Measurements from ENCODE around the gene CORO1C. TPM values are rescaled to one million over a fixed set of nuclear protein-coding genes. Genes with fewer than 3 reads are reported as not detected.

Gene CORO1C
- total and polyA plus RNA-seq, 10 donors: 12.0 to 119 (median 74.8) TPM

GRCh38 chr12:108643941-108644810, 87.1 kb downstream of the CORO1C start:
- no peak overlapping the region for H3K4me3 ChIP-seq
- DNase-seq: peak; percentile 69
- H3K27me3 ChIP-seq (replicated peaks in 1 of 7): no peaks in the 10 kb centered on the region
- H3K27ac ChIP-seq: peak overlapping the region; percentile 3 to 96 (median 73)
- intact Hi-C loops (cut with DNase I; ENCODE audit: low total_unique reads): no loop called here
- peaks cover 0 to 39% (median 9%) of the 10 kb centered on the region in 6 donors for H3K36me3 ChIP-seq
- TF ChIP-seq, protein P1, sequence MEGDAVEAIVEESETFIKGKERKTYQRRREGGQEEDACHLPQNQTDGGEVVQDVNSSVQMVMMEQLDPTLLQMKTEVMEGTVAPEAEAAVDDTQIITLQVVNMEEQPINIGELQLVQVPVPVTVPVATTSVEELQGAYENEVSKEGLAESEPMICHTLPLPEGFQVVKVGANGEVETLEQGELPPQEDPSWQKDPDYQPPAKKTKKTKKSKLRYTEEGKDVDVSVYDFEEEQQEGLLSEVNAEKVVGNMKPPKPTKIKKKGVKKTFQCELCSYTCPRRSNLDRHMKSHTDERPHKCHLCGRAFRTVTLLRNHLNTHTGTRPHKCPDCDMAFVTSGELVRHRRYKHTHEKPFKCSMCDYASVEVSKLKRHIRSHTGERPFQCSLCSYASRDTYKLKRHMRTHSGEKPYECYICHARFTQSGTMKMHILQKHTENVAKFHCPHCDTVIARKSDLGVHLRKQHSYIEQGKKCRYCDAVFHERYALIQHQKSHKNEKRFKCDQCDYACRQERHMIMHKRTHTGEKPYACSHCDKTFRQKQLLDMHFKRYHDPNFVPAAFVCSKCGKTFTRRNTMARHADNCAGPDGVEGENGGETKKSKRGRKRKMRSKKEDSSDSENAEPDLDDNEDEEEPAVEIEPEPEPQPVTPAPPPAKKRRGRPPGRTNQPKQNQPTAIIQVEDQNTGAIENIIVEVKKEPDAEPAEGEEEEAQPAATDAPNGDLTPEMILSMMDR (IDR thresholded peaks at IDR 0.05 in 8 of 11, conservative IDR thresholded peaks at IDR 0.05 in 3 of 11): no peak
- TF ChIP-seq POLR2AphosphoS5 (IDR thresholded peaks at IDR 0.05): peak in 2 of 3 donors; percentile 61 to 67
- peaks cover 19 to 98% (median 79%) of the 10 kb centered on the region in 6 donors for H3K4me1 ChIP-seq
- H3K9me3 ChIP-seq: no peaks in the 10 kb centered on the region
- 52 to 72% (median 62%) methylated on average over 18 of the region's 18 CpGs for WGBS, 5 donors

DNA sequence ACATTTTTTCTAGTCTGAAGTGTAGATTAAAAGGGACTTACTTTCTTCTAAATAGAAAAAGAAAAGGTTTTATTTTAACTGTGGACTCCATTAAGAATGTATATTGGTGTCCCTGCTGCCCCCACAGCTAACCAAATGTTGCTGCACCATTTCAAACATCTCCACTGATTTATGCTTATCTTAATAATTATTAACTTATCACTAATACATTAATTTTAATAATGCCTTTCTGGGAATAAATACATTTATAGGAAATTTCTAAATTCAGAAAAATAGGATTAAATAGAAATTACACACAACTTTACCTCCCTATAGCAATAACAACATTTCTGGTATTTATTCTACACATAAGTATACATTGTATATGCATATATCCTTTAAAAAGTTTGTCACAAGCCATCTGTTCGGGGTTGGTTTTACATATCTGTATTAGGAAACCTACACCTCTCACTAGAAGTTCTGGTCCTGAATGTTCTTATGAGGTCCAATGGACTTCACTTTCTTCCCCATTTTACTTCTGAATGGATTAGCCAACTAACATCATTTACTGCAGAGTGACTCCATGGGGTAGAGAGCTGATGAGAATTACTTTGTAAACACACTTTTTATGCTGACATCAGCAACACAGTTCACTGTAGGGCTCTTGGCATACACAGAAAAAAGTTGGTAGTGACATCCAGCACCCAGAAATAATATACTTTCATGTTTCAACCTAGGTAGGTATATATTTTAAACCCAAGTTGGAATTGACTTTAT, 88.2 kb downstream of the CORO1C start:
- intact Hi-C loops (cut with DNase I; ENCODE audit: low total_unique reads): no loop called here
- Histone ChIP-seq H3K4me3 (no peak overlapping the region), H3K9me3 (no peaks in the 10 kb centered on the region), H3K36me3 (peaks cover 0 to 28% (median 2%) of the 10 kb centered on the region in 6 donors), H3K4me1 (peaks cover 23 to 100% (median 86%) of the 10 kb centered on the region in 6 donors), H3K27ac (peak overlapping the region in 6 of 8 donors; percentile 67 to 96 (median 73)), H3K27me3 (replicated peaks in 1 of 7) (no peaks in the 10 kb centered on the region)
- TF ChIP-seq, protein P1 (IDR thresholded peaks at IDR 0.05 in 8 of 11, conservative IDR thresholded peaks at IDR 0.05 in 3 of 11): no peak
- TF ChIP-seq POLR2AphosphoS5 (IDR thresholded peaks at IDR 0.05): no peak
- TF ChIP-seq POLR2A (IDR thresholded peaks at IDR 0.05): no peak
- 92 to 97% (median 96%) methylated on average over 1 of the region's 1 CpG for WGBS, 5 donors
- DNase-seq: no peak

DNA sequence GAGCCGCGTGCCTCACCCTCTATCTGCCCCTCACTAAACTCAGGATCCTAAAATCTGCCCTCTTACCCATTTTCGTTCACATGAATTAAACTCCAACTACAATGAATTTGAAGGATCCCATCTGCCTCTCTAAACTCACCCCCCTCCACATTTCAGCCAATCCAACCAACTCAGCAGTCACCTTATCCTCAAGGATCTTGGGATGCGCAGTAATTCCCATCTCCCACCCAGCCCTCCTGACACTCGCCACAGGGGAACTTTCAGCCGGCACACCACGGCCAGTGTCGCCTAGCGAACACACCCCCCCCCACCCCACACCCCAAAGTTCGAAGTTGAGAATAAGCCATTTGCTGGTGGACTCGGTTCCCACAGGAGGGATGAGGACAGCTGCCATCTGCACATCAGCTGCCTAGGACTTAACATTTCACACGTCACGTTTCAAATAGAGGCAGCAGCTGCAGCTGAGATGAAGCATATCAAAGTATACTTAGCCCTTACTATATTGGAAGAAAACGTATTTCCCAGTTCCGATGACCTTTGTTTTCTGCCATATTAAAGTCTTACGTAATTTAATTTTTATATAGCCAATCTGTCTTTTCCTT, 88.9 kb downstream of the CORO1C start:
- Histone ChIP-seq H3K36me3 (peaks cover 0 to 21% (median 0%) of the 10 kb centered on the region in 6 donors), H3K4me3 (no peak overlapping the region), H3K4me1 (peaks cover 30 to 100% (median 90%) of the 10 kb centered on the region in 6 donors), H3K9me3 (no peaks in the 10 kb centered on the region), H3K27ac (peak overlapping the region in 7 of 8 donors; percentile 1 to 96 (median 53)), H3K27me3 (replicated peaks in 1 of 7) (no peaks in the 10 kb centered on the region)
- peak; percentile 50 for DNase-seq
- intact Hi-C loops (cut with DNase I; ENCODE audit: low total_unique reads): no loop called here
- 72 to 82% (median 78%) methylated on average over 15 to 16 of the region's 16 CpGs for WGBS, 5 donors
- TF ChIP-seq POLR2AphosphoS5 (IDR thresholded peaks at IDR 0.05) (no peak), POLR2A (IDR thresholded peaks at IDR 0.05) (no peak)
- TF ChIP-seq, protein P1 (IDR thresholded peaks at IDR 0.05 in 8 of 11, conservative IDR thresholded peaks at IDR 0.05 in 3 of 11): no peak

Data from spleen (tissue), 11 donors.